Measurements from ENCODE around the gene PTGER1.
"Not testable (repeated sequence)": the region's sequence is repeated elsewhere in the genome, so short reads cannot be mapped to it uniquely, and the experiment has no call there.

PTGER1 gene

DNA sequence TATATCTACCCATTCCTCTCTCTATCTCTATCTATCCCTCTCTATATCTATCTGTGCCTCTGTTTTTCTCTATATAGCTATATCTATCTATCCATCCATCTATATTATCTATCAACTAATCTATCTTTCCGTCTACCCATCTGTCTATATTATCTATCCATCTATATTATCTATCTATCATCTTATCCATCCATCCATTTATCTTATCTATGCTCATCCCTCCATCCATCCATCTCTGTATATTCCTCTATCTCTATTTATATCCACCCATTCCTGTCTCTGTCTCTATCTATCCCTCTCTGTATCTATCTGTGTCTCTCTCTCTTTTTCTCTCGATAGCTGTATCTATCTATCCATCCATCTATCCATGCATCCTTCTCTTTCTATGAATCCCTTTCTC lies 14.2 kb downstream of the PTGER1 start:
- H2AFZ ChIP-seq (ENCODE audit: low read length) = no peak overlapping the region
- H4K20me1 ChIP-seq (ENCODE audit: insufficient read depth, low read length) = no peaks in the 10 kb centered on the region
- no peak for TF ChIP-seq EZH2 (IDR thresholded peaks at IDR 0.05; ENCODE audit: borderline replicate concordance, low read length)
- TF ChIP-seq, protein P1, sequence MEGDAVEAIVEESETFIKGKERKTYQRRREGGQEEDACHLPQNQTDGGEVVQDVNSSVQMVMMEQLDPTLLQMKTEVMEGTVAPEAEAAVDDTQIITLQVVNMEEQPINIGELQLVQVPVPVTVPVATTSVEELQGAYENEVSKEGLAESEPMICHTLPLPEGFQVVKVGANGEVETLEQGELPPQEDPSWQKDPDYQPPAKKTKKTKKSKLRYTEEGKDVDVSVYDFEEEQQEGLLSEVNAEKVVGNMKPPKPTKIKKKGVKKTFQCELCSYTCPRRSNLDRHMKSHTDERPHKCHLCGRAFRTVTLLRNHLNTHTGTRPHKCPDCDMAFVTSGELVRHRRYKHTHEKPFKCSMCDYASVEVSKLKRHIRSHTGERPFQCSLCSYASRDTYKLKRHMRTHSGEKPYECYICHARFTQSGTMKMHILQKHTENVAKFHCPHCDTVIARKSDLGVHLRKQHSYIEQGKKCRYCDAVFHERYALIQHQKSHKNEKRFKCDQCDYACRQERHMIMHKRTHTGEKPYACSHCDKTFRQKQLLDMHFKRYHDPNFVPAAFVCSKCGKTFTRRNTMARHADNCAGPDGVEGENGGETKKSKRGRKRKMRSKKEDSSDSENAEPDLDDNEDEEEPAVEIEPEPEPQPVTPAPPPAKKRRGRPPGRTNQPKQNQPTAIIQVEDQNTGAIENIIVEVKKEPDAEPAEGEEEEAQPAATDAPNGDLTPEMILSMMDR (IDR thresholded peaks at IDR 0.05; ENCODE audit: low read length) = no peak
- no peaks in the 10 kb centered on the region for H3K9me3 ChIP-seq (ENCODE audit: low read length)
- H3K4me1 ChIP-seq (ENCODE audit: insufficient read depth, low read length, severe bottlenecking) = no peaks in the 10 kb centered on the region
- no peaks in the 10 kb centered on the region for H3F3A ChIP-seq (ENCODE audit: insufficient read depth, low read length)
- no peak overlapping the region for H3K27ac ChIP-seq (ENCODE audit: low read depth, low read length, poor library complexity, severe bottlenecking)
- H3K79me2 ChIP-seq (ENCODE audit: insufficient read depth, low read length) = no peaks in the 10 kb centered on the region
- H3K4me2 ChIP-seq (ENCODE audit: low read length) = no peak overlapping the region
- no peaks in the 10 kb centered on the region for H3K9me2 ChIP-seq (ENCODE audit: low read depth, low read length)
- H3K9ac ChIP-seq (ENCODE audit: low read length) = no peak overlapping the region
- peaks cover 70% of the 10 kb centered on the region for H3K36me3 ChIP-seq (ENCODE audit: insufficient read depth, low read length)
- no peak overlapping the region for H3K4me3 ChIP-seq (ENCODE audit: low read depth, low read length, poor library complexity, severe bottlenecking)
- no peaks in the 10 kb centered on the region for H3K27me3 ChIP-seq (ENCODE audit: insufficient read depth, low read length)

GRCh38 chr19:14459703-14460102 lies 15.5 kb downstream of the PTGER1 start:
- H3K9me3 ChIP-seq (ENCODE audit: low read length) = no peaks in the 10 kb centered on the region
- H3K4me2 ChIP-seq (ENCODE audit: low read length) = no peak overlapping the region
- H3K79me2 ChIP-seq (ENCODE audit: insufficient read depth, low read length) = no peaks in the 10 kb centered on the region
- H3K4me1 ChIP-seq (ENCODE audit: insufficient read depth, low read length, severe bottlenecking) = no peaks in the 10 kb centered on the region
- no peak overlapping the region for H3K9ac ChIP-seq (ENCODE audit: low read length)
- peaks cover 66% of the 10 kb centered on the region for H3K36me3 ChIP-seq (ENCODE audit: insufficient read depth, low read length)
- H3K4me3 ChIP-seq (ENCODE audit: low read depth, low read length, poor library complexity, severe bottlenecking) = no peak overlapping the region
- H3K27me3 ChIP-seq (ENCODE audit: insufficient read depth, low read length) = no peaks in the 10 kb centered on the region
- H4K20me1 ChIP-seq (ENCODE audit: insufficient read depth, low read length) = no peaks in the 10 kb centered on the region
- TF ChIP-seq EZH2 (IDR thresholded peaks at IDR 0.05; ENCODE audit: borderline replicate concordance, low read length) = no peak
- no peak overlapping the region for H2AFZ ChIP-seq (ENCODE audit: low read length)
- no peak overlapping the region for H3K27ac ChIP-seq (ENCODE audit: low read depth, low read length, poor library complexity, severe bottlenecking)
- no peaks in the 10 kb centered on the region for H3K9me2 ChIP-seq (ENCODE audit: low read depth, low read length)
- no peaks in the 10 kb centered on the region for H3F3A ChIP-seq (ENCODE audit: insufficient read depth, low read length)

DNA sequence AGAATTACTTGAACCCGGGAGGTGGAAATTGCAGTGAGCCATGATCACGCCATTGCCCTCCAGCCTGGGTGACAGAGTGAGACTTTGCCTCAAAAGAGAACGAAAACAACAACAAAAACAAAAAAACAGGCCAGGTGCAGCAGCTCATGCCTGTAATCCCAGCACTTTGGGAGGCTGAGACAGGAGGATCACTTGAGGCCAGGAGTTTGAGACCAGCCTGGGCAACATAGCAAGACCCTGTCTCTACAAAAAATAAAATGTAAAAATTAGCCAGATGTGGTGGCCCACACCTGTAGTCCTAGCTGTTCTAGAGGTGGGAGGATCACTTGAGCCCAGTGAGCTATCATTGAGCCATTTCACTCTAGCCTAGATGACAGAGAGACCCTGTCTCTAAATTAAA lies 22.9 kb downstream of the PTGER1 start:
- H2AFZ ChIP-seq (ENCODE audit: low read length) = not testable (repeated sequence)
- H3K36me3 ChIP-seq (ENCODE audit: insufficient read depth, low read length) = peaks cover 71% of the 10 kb centered on the region

GRCh38 chr19:14450876-14451275 lies 24.3 kb downstream of the PTGER1 start:
- Histone ChIP-seq H4K20me1 (ENCODE audit: insufficient read depth, low read length) (no peaks in the 10 kb centered on the region), H3K9me2 (ENCODE audit: low read depth, low read length) (no peaks in the 10 kb centered on the region), H3K79me2 (ENCODE audit: insufficient read depth, low read length) (no peaks in the 10 kb centered on the region), H3K4me3 (ENCODE audit: low read depth, low read length, poor library complexity, severe bottlenecking) (no peak overlapping the region), H3K4me2 (ENCODE audit: low read length) (no peak overlapping the region), H2AFZ (ENCODE audit: low read length) (no peak overlapping the region), H3K27me3 (ENCODE audit: insufficient read depth, low read length) (no peaks in the 10 kb centered on the region), H3F3A (ENCODE audit: insufficient read depth, low read length) (no peaks in the 10 kb centered on the region), H3K4me1 (ENCODE audit: insufficient read depth, low read length, severe bottlenecking) (no peaks in the 10 kb centered on the region), H3K9me3 (ENCODE audit: low read length) (no peaks in the 10 kb centered on the region), H3K27ac (ENCODE audit: low read depth, low read length, poor library complexity, severe bottlenecking) (no peak overlapping the region), H3K9ac (ENCODE audit: low read length) (no peak overlapping the region), H3K36me3 (ENCODE audit: insufficient read depth, low read length) (peaks cover 78% of the 10 kb centered on the region)
- no peak for TF ChIP-seq EZH2 (IDR thresholded peaks at IDR 0.05; ENCODE audit: borderline replicate concordance, low read length)
- TF ChIP-seq, protein P1 (IDR thresholded peaks at IDR 0.05; ENCODE audit: low read length) = no peak

More for the DNA sequence above, 22.9 kb downstream of the PTGER1 start:
- H3K4me1 ChIP-seq (ENCODE audit: insufficient read depth, low read length, severe bottlenecking); H3K9me2 ChIP-seq (ENCODE audit: low read depth, low read length); H3K27me3 ChIP-seq (ENCODE audit: insufficient read depth, low read length); H3K4me2 ChIP-seq (ENCODE audit: low read length); H3K9me3 ChIP-seq (ENCODE audit: low read length); H3K9ac ChIP-seq (ENCODE audit: low read length); H3F3A ChIP-seq (ENCODE audit: insufficient read depth, low read length); H4K20me1 ChIP-seq (ENCODE audit: insufficient read depth, low read length); H3K27ac ChIP-seq (ENCODE audit: low read depth, low read length, poor library complexity, severe bottlenecking); H3K79me2 ChIP-seq (ENCODE audit: insufficient read depth, low read length); H3K4me3 ChIP-seq (ENCODE audit: low read depth, low read length, poor library complexity, severe bottlenecking): not testable (repeated sequence)
